Measurements from ENCODE around the gene TGIF1. TPM values are rescaled to one million over a fixed set of nuclear protein-coding genes. Genes with fewer than 3 reads are reported as not detected.

The TGIF1 gene
- total RNA-seq, 3 donors from 2014 or later (not counting 1 experiment from before 2014, with no cell fraction given) = 57.5 to 74.7 (median 60.4) TPM

DNA sequence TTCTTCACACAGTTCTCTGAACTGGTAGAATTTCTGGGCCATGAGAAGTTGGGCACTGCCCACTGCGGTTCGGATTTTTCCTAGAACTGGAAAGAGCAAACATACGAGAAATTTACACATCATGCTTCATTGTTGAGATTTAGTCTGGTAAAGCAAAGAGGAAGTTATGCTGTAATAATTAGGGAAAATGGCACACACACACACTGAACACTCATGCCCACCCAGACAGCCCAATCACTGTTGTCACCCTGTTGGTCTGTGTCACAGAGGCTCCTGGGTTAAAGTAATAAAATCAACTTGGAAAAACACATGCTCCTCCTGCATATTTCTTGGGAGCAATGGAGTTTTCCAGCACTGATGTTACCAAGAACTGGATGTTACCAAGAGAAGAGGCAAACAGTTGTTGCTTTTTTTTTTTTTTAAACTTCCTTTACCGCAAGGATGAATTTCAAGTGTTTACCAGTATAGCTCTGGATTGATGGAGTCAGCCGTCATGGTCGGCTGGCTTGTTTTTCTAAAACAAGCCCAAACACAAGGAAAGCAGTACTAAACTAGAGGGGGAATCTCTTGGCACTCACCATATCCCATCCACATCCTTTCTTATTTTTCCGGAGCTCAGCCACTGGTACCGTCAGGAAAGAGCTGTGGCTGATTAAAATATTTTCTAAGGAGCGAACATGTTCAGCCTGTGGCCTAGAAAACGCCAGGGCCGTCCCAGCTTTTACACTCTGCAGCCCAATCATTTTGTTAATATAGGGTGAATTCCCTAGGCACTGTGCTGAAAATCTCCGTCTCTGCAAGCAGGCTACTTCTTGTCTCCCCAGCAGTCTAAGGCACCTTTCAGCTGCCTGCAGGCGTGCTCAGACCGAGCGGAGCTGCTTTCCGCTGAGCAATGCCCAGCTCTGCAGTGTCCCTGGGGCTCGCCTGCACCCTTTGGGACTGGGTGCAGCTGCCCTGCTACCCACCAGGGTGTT lies 58.9 kb downstream of the TGIF1 start:
- no peaks in the 10 kb centered on the region for H3K36me3 Mint-ChIP-seq
- peaks cover 14% of the 10 kb centered on the region for H3K4me1 ChIP-seq (ENCODE audit: control insufficient read depth, insufficient read depth, low read length)
- no peaks in the 10 kb centered on the region for H3K9me3 Mint-ChIP-seq
- no peak overlapping the region for H3K27ac ChIP-seq (ENCODE audit: low read length)
- H3K4me3 ChIP-seq (ENCODE audit: low read length) = no peak overlapping the region
- no peaks in the 10 kb centered on the region for H3K36me3 ChIP-seq (ENCODE audit: control insufficient read depth, insufficient read depth, low read length)
- H3K27me3 Mint-ChIP-seq (ENCODE audit: low read depth in 2 of 2) = peaks cover 8 to 10% of the 10 kb centered on the region in 2 donors
- H3K27me3 ChIP-seq (ENCODE audit: control insufficient read depth, insufficient read depth, low read length) = no peaks in the 10 kb centered on the region
- DNase-seq (no peak), ATAC-seq (no peak)
- no peak overlapping the region for H3K4me3 Mint-ChIP-seq
- H3K4me1 Mint-ChIP-seq = peaks cover 24 to 26% of the 10 kb centered on the region in 2 donors
- 94% methylated on average over 15 of the region's 17 CpGs for whole genome bisulfite sequencing (ENCODE audit: insufficient coverage)
- TF ChIP-seq, protein P1, sequence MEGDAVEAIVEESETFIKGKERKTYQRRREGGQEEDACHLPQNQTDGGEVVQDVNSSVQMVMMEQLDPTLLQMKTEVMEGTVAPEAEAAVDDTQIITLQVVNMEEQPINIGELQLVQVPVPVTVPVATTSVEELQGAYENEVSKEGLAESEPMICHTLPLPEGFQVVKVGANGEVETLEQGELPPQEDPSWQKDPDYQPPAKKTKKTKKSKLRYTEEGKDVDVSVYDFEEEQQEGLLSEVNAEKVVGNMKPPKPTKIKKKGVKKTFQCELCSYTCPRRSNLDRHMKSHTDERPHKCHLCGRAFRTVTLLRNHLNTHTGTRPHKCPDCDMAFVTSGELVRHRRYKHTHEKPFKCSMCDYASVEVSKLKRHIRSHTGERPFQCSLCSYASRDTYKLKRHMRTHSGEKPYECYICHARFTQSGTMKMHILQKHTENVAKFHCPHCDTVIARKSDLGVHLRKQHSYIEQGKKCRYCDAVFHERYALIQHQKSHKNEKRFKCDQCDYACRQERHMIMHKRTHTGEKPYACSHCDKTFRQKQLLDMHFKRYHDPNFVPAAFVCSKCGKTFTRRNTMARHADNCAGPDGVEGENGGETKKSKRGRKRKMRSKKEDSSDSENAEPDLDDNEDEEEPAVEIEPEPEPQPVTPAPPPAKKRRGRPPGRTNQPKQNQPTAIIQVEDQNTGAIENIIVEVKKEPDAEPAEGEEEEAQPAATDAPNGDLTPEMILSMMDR (IDR thresholded peaks at IDR 0.05) = no peak
- H3K9me3 ChIP-seq (ENCODE audit: control insufficient read depth, insufficient read depth, low read length) = no peaks in the 10 kb centered on the region
- intact Hi-C loops (cut with micrococcal nuclease) = no loop called here
- H3K27ac Mint-ChIP-seq = no peak overlapping the region

Other genes with a start within 250 kb of the TGIF1 start
- gene MYOM1, start 230.2 kb upstream of the TGIF1 start, total RNA-seq = 1 to 10 TPM; 1.7 to 5.8 (median 3.0) TPM
- gene MYL12A, start 202.4 kb upstream of the TGIF1 start, total RNA-seq = 100 to 1,000 TPM; 532 to 652 (median 572) TPM
- 100 to 1,000 TPM; 204 to 214 (median 210) TPM for gene MYL12B, start 188.0 kb upstream of the TGIF1 start, total RNA-seq

All from natural killer cell (primary cell).